ENCODE data around the gene ME2. TPM values are rescaled to one million over a fixed set of nuclear protein-coding genes. Genes with fewer than 3 reads are reported as not detected.

Gene ME2
- total and polyA plus RNA-seq, 2 donors (not counting 3 experiments of a cell fraction or from before 2014, with no cell fraction given): 28.6 to 42.4 TPM

DNA sequence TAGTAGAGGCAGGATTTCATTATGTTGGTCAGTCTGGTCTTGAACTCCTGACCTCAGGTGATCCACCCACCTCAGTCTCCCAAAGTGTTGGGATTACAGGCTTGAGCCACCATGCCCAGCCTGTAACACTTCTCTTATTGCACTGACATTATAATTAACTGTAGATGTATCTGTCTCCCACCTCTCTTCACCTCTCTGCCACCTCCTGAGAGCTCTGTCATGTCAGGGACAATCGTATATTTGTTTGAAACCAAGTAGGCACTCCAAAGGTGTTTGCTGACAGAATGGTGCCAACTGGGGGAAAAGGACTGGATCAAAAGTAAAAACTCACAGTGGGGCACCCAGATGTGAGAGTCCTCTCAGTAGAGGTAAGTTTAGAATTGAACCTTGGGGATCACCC, 17.3 kb upstream of the ME2 start:
- no peaks in the 10 kb centered on the region for H3K9me3 ChIP-seq (replicated peaks; ENCODE audit: control insufficient read depth, insufficient read depth, low read length)
- no peak overlapping the region for H2AFZ ChIP-seq (ENCODE audit: low read depth, low read length)
- POLR2A ChIA-PET: no interaction called here
- no peak overlapping the region for H3K9ac ChIP-seq (replicated peaks; ENCODE audit: extremely low read depth, insufficient read depth, low read length)
- DNase-seq (ENCODE audit: low read depth, low spot score) (no peak), FAIRE-seq (no peak)
- no peak overlapping the region for H3K27ac ChIP-seq (ENCODE audit: insufficient read depth, low read depth, low read length)
- no peaks in the 10 kb centered on the region for H4K20me1 ChIP-seq (replicated peaks; ENCODE audit: control insufficient read depth, extremely low read depth, insufficient read depth, low read length)
- TF ChIP-seq EZH2 (IDR thresholded peaks at IDR 0.05; ENCODE audit: borderline replicate concordance, low read depth, low read length, severe bottlenecking): no peak
- no peak for TF ChIP-seq JUN (IDR thresholded peaks at IDR 0.05; ENCODE audit: borderline replicate concordance, insufficient read depth, insufficient read length, low read depth)
- TF ChIP-seq MYC (IDR thresholded peaks at IDR 0.05; ENCODE audit: low read depth, low read length): no peak
- no peak for TF ChIP-seq POLR2AphosphoS5 (IDR thresholded peaks at IDR 0.05; ENCODE audit: insufficient read depth, low read depth, low read length)
- TF ChIP-seq, protein P1, sequence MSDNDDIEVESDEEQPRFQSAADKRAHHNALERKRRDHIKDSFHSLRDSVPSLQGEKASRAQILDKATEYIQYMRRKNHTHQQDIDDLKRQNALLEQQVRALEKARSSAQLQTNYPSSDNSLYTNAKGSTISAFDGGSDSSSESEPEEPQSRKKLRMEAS (IDR thresholded peaks at IDR 0.05; ENCODE audit: insufficient read depth, insufficient read length): no peak
- no peak for TF ChIP-seq POLR2A (IDR thresholded peaks at IDR 0.05; ENCODE audit: low read depth, low read length)
- TF ChIP-seq, protein P2, sequence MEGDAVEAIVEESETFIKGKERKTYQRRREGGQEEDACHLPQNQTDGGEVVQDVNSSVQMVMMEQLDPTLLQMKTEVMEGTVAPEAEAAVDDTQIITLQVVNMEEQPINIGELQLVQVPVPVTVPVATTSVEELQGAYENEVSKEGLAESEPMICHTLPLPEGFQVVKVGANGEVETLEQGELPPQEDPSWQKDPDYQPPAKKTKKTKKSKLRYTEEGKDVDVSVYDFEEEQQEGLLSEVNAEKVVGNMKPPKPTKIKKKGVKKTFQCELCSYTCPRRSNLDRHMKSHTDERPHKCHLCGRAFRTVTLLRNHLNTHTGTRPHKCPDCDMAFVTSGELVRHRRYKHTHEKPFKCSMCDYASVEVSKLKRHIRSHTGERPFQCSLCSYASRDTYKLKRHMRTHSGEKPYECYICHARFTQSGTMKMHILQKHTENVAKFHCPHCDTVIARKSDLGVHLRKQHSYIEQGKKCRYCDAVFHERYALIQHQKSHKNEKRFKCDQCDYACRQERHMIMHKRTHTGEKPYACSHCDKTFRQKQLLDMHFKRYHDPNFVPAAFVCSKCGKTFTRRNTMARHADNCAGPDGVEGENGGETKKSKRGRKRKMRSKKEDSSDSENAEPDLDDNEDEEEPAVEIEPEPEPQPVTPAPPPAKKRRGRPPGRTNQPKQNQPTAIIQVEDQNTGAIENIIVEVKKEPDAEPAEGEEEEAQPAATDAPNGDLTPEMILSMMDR (IDR thresholded peaks at IDR 0.05; ENCODE audit: extremely low read depth in 1 of 2, insufficient read depth in 1 of 2, low read depth in 1 of 2, low read length in 2 of 2): no peak
- TF ChIP-seq FOS (IDR thresholded peaks at IDR 0.05; ENCODE audit: borderline replicate concordance, insufficient read depth, low read length): no peak
- TF ChIP-seq GATA2 (IDR thresholded peaks at IDR 0.05; ENCODE audit: insufficient read depth, insufficient read length, low read depth, low read length): no peak
- intact Hi-C loops (cut with micrococcal nuclease) (no loop called here), dilution Hi-C loops (cut with MboI; ENCODE audit: extremely low pct_ligation_motif_present, low sequenced_read_pairs) (no loop called here)
- BruUV-seq (replicated peaks): no TSS peak
- peaks cover 0 to 3% of the 10 kb centered on the region in 2 experiments for H3K27me3 ChIP-seq (ENCODE audit: control insufficient read depth in 2 of 2, insufficient read depth in 2 of 2, low read length in 2 of 2)
- no peak overlapping the region for H3K4me2 ChIP-seq (ENCODE audit: insufficient read depth, low read length)
- H3K36me3 ChIP-seq (ENCODE audit: control insufficient read depth in 2 of 2, extremely low read depth in 1 of 2, insufficient read depth in 2 of 2, low read length in 2 of 2): no peaks in the 10 kb centered on the region
- H3K4me1 ChIP-seq (ENCODE audit: control insufficient read depth, extremely low read depth, insufficient read depth, low read length): no peaks in the 10 kb centered on the region
- no peak overlapping the region for H3K4me3 ChIP-seq (replicated peaks in 1 of 3; ENCODE audit: insufficient read depth in 1 of 3, low read depth in 1 of 3, low read length in 3 of 3)
- CTCF ChIA-PET: interaction anchor here (1.6 kb wide), 1 partner anchor 41 kb away, joined by 4 read pairs; no protein-coding TSS in a partner anchor
- H3K9me1 ChIP-seq (replicated peaks; ENCODE audit: control insufficient read depth, extremely low read depth, insufficient read depth, low read length): no peaks in the 10 kb centered on the region
- H3K79me2 ChIP-seq (ENCODE audit: control insufficient read depth, insufficient read depth, low read length): no peaks in the 10 kb centered on the region

All from endothelial cell of umbilical vein (primary cell).